HG03039 (cell line): Measurements from ENCODE around the gene TGM6.

Source experiments
- ATAC-seq: cut with Tn5 transposase; IDR thresholded peaks from one replicate; pipeline ENCODE4 v1.9.1; 2021; ENCODE audit warnings: mild to moderate bottlenecking, moderate library complexity; ENCODE audit not compliant: unreplicated experiment

Gene TGM6

DNA sequence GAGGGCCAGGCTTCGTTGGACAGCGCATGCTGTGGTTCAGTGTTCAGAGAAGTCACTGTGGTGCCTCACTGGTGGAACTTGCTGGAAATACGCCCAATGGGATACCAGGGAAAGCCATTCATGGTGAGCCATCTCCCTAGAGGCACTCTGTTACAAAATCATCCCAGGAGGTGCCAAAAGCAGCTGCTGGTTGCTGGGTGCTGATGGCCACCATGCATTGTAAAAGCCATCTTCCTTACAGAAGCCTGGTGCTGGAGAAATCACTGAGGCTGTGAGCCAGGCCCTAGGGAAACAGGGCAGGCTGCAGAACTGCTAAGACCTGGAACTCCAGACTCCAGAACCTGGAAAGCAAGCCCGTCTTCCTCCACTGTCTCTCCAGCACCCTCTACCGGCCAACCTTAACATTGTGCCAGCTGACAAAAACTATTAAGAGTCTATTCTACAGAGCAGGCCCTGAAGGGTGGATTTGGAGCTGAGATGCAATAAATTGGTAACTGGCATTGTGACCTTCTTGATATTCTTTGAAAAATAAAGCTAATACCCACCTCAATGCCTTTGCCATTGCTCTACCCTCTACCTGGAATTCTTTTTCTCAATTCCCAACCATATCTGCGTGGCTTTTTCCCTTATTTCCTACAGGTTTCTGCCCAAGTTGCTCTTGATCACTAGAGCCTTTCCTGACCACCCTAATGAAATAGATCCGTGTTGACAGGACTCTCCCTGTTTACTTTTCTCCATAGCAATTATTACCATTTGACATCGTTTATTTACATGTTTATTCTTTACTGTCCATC lies 71.4 kb downstream of the TGM6 start:
- no peak for ATAC-seq

DNA sequence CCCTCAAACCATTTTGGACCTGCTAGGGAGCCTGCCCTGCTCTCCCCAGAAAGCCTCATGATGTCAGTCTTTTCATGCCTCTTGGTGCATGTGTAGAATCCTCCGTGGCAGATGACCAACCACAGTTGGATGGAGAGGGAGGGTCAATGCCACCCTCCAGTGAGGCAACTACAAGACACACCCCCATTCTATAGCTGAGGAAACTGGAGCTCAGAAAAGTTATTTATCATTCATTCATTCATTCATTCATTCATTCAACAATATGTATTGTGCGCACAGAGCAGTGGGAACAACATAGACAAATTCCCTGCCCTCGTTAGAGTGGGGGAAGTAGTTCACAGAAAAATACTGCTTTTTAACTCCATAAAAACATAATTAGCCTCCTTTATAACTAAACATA lies 73.1 kb downstream of the TGM6 start:
- no peak for ATAC-seq

DNA sequence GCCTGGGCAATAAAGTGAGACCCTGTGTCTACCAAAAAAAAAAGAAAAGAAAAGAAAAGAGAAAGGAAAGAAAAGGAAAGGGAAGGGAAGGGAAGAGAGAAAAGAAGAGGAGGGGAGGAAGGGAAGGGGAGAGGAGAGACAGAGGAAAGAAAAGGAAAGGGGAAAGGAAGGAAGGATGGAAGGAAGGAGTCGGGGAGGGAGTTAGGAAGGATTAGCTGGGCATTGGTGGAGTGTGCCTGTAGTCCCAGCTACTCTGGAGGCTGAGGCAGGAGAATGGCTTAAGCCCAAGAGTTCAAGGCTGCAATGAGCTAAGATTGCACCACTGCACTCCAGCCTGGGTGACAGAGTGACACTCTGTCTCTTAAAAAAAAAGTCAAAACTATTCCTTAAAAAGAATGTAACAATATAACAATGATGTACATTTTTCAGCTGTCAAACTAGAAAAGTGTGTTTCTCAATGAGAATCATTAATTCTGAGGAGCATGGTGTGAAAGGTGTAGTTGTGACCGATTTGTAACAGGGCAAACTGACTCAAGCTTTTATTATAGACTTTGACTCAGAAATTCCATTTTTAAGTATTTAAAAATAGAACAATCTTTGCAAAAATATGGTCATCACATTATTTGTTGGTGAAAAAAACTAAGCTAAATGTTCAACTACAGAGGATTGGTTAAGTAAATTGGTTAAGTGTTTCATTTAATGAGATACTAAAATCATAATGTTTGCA lies 75.2 kb downstream of the TGM6 start:
- no peak for ATAC-seq

DNA sequence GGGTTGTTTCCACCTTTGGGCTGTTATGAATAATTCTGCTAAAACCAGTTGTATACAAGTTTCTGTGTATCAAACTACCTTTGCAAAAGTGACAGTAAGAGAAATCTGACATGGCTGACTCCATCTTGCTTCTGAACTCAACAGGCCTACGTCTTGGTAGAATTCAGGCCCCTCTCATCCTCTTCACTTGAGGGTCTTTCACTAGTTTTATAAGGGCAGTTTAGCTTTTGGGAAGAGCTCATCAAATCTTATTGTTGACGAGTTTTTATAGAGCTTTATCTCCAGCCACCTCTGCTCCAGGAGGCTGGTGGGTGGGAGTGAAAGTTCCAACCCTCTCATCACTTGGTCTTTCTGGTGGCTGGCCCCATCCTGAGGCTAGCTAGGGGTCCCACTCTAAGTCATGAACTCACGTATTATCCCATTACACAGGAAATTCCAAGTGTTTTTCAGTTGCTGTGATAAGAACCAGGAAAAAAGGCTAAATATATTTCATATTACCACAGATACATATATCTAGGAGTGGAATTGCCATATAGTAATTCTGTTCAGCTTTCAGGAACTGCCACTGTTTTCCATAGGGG lies 78.3 kb downstream of the TGM6 start:
- no peak for ATAC-seq

DNA sequence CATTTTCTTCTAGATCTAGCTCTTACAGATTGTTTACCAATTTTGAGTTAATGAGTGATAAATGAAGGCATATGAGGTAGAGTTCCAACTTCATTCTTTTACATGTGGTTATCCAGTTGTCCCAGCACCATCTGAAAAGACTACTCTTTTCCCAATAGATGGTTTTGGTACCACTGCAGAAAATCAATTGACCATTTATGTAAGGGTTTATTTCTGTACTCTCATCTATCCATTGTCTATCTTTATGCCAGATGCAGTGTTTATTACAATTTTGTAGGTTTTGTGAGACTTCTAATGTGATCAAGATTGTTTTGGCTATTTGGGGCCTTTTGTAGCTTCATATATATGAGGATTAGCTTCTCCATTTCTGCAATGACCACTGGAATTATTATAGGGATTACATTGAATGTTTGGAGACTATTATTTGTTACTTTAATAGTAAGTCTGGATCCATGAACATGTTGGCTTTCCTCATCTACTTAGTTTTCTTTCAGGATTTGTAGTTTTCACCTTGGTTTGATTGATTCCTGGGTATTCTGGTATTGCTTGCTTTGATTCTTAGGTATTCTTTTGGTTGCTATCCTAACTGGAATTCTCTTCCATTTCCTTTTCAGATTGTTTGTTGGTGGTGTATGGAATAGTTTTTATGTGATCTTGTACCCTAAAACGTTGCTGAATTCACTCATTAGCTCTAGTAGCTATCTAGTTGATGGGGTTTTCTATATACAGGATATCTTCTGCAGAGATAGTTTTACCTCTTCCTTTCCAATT lies 79.5 kb downstream of the TGM6 start:
- ATAC-seq = no peak

DNA sequence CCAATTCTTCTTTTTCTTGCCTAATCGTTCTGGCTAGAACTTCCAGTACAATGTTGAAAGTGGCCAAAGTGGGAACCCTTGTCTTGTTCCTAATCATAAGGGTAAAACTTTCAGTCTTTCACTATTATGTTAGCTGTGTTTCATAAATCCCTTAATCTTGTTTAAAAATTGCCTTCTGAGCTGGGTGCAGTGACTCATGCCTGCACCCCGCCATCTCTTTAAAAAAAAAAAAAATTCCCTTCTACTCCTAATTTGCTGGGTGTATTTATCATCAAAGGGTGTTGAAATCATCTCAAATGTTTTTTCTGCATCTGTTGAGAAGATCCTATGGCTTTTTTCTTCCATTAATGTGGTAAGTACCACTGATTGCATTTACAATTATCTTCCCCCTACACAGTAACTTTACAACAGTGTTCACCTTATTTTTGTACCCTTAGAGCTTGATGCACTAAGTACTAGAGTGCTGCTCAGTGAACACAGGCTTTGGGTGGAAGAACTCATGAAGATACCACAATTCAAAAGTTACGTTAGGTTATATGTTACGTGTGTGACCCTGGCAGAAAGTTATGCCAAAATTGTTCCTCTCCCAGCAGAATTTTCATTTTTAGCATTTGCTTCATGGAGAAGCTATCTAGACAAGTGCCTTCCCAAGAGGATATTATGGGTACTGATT lies 80.2 kb downstream of the TGM6 start:
- no peak for ATAC-seq

DNA sequence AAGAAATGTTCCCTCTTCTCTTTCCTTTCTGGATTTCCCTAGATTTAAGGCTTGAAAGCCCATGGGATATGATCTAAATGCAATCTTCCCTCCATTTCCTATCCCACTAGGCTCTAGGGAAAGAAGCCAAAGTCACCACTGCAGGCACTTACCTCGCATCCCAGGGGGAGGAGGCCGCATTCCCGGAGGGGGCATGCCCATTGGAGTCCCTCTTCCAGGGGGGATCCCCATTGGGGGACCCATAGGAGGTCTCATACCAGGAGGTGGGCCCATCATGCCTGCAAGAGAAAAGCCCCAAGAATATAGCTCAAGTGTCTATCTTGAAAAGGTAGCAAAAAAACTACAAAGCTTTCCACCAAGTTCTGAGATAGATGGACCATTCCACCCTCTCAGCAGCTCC lies 81.8 kb downstream of the TGM6 start:
- no peak for ATAC-seq

DNA sequence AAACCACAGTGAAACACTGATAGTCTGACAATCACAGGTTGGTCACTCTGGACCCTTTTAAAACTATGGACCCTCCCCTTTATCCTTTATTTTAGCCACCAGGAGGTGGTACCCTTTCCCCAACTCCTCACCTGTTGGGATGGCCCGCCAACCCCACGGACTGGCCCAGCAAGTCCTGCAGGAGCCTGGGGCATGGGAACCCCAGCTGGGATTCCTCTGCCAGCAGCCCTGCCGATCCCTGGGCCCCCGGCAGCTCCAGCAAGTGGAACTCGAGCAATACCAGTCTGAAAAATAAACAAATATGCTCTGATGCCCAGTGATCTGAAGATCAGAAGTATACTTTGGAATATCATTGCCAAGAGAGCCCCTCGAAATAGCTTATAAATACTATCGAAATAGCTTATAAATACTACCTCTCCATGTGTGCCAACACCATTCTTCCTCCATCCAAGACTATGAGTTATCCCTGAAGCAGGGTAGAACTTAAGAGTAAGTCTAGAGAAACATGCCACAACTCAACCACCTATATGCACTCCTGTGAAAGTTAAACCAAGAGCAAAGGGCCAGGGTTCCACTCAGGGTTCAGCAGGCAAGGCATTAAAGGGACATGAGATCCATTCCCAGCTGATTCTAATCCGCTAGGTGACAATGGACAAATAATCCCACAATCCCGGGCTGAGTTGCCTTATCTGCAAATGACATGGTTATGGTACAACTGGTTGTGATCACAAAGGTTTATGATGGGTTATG lies 83.1 kb downstream of the TGM6 start:
- no peak for ATAC-seq

DNA sequence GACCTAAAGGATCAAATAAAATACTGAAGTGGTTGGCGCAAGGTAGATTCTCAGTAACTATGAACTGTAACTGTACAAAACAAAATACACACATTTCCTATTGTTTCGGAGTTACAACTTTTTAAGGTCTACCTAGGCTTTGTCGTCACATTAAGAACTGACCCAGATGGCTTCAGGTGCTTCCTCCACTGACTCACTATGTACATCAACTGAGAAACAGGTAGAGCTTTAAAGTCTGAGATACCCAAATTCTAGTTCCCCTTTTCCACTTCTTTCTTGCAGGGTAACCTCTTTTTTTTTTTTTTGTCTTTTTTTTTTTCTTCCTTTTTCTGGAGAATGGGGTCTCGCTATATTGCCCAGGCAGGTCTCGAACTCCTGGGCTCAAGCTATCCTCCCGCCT lies 84.4 kb downstream of the TGM6 start:
- no peak for ATAC-seq

DNA sequence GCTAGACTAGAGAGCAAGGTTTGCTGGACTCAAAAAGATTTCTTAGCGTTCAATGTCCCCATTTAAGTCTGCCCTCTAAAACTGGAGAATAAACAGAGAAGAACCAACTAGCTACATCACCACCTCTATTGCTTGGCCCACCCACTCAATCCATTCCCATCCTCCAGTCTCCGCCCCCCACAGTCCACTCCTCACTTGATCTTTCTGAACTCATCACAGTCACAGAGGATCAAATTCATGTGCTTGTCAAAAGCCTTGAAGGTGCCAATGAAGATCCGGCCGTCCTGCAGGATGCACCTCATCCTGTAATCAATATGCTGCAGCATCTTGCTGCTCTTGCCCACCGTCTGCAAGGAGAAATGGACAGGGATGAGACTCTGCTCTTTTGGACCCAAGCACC lies 86.7 kb downstream of the TGM6 start:
- ATAC-seq = no peak

DNA sequence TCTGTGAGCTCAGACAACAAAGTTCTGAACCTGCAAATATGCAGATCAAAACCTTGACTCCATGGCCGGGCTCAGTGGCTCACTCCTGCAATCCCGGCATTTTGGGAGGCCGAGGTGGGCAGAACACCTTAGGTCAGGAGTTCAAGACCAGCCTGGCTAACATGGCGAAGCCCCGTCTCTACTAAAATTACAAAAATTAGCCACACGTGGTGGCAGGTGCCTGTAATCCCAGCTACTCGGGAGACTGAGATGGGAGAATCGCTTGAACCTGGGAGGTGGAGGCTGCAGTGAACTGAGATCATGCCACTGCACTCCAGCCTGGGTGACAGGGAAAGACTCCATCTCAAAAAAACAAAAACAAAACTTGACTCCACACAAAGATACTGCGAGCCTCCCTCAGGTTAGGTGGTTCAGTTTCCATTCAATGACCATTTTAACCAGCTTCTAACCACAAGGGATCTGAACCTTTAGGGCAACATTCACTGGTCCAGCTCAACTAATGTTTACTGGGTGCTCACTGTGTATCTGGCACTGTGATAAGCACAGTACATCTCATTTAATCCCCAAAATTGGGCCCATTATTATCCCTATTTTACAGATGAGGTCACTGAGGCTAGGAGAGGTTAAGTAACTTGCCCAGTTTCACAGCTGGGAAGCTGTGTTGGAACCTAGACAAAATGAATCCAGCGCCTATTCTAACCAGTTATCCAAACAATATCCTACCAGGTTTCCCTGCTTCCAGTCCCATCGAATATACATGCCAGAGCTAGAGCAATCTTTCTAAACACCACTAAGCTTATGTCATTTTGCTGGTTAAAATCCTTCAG lies 88.1 kb downstream of the TGM6 start:
- ATAC-seq = no peak

DNA sequence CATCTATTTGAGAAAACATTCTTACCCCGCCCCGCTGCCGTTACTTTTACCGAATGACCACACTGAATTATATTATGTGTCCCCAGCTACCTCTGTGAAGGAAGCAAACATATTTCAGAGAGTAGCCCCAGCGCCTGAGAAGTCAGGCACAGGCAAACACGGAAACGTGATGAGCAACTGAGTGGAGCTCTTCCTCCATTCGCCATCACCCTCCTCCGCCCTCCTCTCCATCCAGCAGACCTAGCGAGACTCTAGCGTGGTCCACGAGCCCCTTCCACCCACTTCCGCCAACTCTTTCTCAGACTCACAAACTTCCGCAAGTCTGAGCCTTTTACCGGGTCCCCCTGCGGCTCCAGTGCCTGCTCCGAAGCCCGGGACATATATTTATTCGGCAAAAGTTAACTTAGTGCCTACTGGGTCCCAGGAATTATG lies 89.3 kb downstream of the TGM6 start:
- ATAC-seq = no peak

DNA sequence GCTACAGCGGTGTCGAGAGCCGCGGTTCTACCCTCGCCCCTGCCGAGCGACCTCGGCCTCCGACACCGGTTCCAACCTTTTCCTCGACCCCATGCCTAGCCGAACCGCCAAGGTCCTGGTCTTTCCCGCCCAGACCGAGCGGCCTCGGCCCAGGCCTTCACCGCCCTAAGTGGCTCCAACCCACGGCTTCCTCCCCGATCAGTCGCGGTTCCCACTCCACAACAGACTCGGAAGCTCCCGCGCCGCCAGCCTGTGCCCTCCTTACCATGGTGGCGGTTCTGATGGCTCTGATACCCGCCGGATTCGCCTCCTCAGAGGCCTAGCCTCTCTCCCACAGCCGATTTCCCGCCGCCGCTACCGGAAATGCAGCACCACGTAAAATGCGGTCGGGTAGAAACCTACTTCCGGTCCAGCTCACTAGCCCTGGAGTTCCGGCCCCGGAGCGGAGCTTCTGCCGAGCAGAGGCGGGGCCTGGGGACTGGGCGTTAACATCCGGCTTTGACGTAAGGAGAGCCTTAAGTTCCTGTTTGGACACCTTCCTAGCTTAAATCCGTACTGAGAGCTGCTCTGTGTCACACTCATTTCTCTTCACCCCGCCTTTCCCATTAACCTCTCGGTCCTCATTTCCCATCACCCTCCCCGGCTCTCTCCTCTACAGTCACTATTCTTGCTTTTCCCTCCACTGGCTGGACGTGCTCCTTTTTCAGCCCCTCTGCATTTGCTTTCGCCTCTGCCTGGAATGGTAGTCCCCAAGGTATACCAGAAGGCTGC lies 89.9 kb downstream of the TGM6 start, which contains the start of gene SNRPB:
TSS of gene SNRPB (minus strand) at position 367 of the 771 bp plus-strand sequence. CDS start at position 268, 99 bp downstream.
- peak; percentile 95 for ATAC-seq

DNA sequence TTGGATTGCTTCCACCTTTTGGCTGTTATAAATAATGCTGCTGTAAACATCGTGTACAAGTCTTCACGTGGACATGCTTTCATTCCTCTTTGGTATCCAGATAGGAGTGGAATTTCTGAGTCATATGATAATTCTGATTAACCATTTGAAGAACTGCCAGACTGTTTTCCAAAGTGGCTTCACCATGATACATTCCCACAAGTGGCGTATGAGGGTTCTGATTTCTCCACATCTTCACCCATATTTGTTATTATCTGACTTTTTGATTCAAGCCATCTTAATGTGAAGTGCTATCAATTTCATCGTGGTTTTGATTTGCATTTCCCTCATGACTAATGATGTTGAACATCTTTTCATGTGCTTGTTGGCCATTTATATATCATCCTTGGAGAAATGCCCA lies 92.8 kb downstream of the TGM6 start:
- ATAC-seq = no peak

DNA sequence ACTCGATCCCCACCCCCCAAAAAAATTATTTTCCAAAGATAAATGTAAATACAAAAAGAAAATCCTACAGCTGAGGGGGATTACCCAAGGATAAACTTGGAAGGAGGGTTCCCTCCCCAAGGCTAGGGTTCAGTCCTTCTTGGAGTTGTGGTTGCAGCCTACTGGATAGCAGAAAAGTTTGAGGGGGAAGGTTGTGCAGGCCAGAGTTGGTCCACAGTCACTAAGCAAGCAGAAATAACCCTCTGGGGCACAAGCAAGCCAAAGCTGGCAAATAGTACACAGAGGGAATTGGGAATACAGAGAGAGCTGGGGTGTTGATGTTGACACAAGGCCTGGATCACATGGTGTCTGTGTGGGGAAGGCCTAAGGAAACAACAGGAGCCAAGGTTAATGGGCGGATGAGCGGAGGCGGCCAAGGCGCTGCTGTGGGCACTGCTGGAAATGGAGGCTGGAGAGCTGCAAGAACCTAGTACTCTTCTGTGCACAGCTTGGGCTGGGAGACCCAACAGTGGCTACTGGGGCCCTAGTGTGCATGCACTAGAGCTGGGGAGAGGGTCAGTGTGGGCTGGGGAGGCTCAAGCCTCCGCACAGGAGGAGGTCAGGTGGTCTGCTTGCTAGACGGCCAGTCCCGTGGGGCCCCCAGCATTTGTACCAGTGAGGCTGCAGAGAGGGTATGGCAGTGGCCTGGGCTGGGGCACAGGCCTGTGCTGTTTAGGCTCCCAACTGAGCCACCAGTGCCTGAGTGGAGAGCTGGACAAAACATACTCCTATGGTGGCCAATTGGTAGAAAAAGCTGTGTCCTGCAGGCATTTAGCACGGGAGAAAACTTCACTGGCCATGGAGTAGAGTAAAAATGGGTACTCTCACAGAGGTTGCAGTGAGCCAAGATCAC lies 95.4 kb downstream of the TGM6 start:
- ATAC-seq = no peak

DNA sequence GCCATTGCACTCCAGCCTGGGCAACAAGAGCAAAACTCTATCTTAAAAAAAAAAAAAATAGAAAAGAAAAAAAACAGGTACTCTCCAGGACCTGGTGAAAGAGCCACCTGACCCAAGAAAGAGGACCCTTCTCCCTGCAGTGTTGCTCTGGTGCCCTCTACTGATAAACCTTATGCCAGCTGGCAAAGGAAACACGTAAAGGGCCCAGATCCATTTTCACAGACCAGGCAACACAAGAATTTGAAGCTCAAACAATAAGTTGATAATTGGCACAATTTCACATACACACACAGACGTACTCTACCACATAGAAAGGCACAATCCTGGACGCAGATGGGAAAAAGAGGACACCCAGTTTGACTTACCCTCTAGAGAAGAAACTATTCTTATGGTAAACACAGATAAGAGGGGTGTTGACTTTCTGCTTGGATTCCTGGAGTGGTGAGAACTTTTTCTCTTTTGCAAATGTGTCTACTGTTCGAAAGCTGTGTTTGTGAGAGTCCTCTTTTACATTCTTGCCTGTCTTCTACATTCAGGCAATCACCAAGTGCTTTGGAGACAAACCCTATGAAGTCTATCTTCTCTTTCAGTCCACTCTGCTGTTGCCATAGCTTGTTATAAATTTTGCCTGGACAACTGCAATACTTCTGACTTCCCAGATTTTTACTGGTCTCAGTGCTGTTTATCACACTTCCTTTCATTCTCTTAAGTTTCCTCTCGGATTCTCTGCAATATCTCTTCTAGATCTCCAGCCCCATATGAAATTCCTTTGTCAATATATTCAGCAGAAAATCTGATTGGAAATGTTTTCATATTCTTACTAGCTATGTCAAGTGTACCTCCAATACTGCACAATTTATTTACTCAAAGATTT lies 96.3 kb downstream of the TGM6 start:
- no peak for ATAC-seq
